ENCODE data around the gene KRTAP12-1. TPM values are rescaled to one million over a fixed set of nuclear protein-coding genes. Genes with fewer than 3 reads are reported as not detected.

KRTAP12-1 gene
- total RNA-seq, 1 experiment from 2014 or later = 0.63 TPM

- Mint-ChIP-seq H3K4me3 (peak within 1 kb of the TSS; percentile 69), H3K27me3 (ENCODE audit: low read depth) (peaks cover 87% of the 10 kb centered on the region), H3K9me3 (peaks cover 6% of the 10 kb centered on the region; the same call in 1 of the 2 replicates), H3K4me1 (peaks cover 67% of the 10 kb centered on the region), H3K36me3 (no peaks in the 10 kb centered on the region), H3K27ac (no peak within 1 kb of the TSS)
- CTCF ChIA-PET = interaction anchor here (0.5 to 3.7 kb wide), 14 partner anchors 8 to 224 kb away, joined by 3 to 21 read pairs (median 5); no protein-coding TSS in a partner anchor
- DNase-seq (ENCODE audit: low spot score) (no peak), ATAC-seq (no peak)
- TF ChIP-seq ZNF423 (CRISPR knock-in tag; IDR thresholded peaks at IDR 0.05) = peak; percentile 55; the same call in 1 of the 2 replicates
- TF ChIP-seq ZNF121 (CRISPR knock-in tag; IDR thresholded peaks at IDR 0.05) = no peak
- TF ChIP-seq, protein P1, sequence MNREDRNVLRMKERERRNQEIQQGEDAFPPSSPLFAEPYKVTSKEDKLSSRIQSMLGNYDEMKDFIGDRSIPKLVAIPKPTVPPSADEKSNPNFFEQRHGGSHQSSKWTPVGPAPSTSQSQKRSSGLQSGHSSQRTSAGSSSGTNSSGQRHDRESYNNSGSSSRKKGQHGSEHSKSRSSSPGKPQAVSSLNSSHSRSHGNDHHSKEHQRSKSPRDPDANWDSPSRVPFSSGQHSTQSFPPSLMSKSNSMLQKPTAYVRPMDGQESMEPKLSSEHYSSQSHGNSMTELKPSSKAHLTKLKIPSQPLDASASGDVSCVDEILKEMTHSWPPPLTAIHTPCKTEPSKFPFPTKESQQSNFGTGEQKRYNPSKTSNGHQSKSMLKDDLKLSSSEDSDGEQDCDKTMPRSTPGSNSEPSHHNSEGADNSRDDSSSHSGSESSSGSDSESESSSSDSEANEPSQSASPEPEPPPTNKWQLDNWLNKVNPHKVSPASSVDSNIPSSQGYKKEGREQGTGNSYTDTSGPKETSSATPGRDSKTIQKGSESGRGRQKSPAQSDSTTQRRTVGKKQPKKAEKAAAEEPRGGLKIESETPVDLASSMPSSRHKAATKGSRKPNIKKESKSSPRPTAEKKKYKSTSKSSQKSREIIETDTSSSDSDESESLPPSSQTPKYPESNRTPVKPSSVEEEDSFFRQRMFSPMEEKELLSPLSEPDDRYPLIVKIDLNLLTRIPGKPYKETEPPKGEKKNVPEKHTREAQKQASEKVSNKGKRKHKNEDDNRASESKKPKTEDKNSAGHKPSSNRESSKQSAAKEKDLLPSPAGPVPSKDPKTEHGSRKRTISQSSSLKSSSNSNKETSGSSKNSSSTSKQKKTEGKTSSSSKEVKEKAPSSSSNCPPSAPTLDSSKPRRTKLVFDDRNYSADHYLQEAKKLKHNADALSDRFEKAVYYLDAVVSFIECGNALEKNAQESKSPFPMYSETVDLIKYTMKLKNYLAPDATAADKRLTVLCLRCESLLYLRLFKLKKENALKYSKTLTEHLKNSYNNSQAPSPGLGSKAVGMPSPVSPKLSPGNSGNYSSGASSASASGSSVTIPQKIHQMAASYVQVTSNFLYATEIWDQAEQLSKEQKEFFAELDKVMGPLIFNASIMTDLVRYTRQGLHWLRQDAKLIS (CRISPR knock-in tag; IDR thresholded peaks at IDR 0.05; ENCODE audit: borderline replicate concordance) = no peak
- TF ChIP-seq ELF4 (CRISPR knock-in tag; IDR thresholded peaks at IDR 0.05; ENCODE audit: low read depth) = no peak
- no peak for TF ChIP-seq AR (CRISPR knock-in tag; IDR thresholded peaks at IDR 0.05)
- TF ChIP-seq ARID4B (CRISPR knock-in tag; IDR thresholded peaks at IDR 0.05; ENCODE audit: borderline replicate concordance) = no peak
- TF ChIP-seq, protein P2, sequence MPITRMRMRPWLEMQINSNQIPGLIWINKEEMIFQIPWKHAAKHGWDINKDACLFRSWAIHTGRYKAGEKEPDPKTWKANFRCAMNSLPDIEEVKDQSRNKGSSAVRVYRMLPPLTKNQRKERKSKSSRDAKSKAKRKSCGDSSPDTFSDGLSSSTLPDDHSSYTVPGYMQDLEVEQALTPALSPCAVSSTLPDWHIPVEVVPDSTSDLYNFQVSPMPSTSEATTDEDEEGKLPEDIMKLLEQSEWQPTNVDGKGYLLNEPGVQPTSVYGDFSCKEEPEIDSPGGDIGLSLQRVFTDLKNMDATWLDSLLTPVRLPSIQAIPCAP (CRISPR knock-in tag; IDR thresholded peaks at IDR 0.05) = no peak
- no peak for TF ChIP-seq ZNF281 (CRISPR knock-in tag; IDR thresholded peaks at IDR 0.05)
- no peak for TF ChIP-seq ATF1 (CRISPR knock-in tag; IDR thresholded peaks at IDR 0.05)
- POLR2A ChIA-PET = no interaction called here
Observed at GRCh38 chr21:44711327-44712202, 29.6 kb upstream of the KRTAP12-1 start, which contains the start of gene TSPEAR. TSPEAR (minus strand) TSS chr21:44711572; CDS start chr21:44711514, 58 bp downstream.
